H1 (cell line): ENCODE results near the gene TNRC6B. TPM values are rescaled to one million over a fixed set of nuclear protein-coding genes. Genes with fewer than 3 reads are reported as not detected.

Source experiments
- CTCF ChIA-PET: fragments of 300-600 bp; sonication (Branson Sonifier 250); formaldehyde crosslinking; loops from one replicate; lab custom pipeline; 2021; ENCODE audit not compliant: partially characterized antibody; lab: Charles Lee
- POLR2A ChIA-PET: fragments of 300-600 bp; sonication (Branson Sonifier 250); formaldehyde crosslinking; loops from one replicate; lab custom pipeline; 2021; ENCODE audit warnings: inconsistent platforms; ENCODE audit not compliant: partially characterized antibody; lab: Charles Lee
- DNase-seq, 2 experiments: peaks; one replicate each; pipeline versions ENCODE4 v3.0.0 to v3.0.0-alpha.2; 2010 to 2022; ENCODE audit warnings: low spot score in 2 of 2, low read depth in 1 of 2, mixed read lengths in 1 of 2
- FAIRE-seq: peaks from 2 replicates; lab custom pipeline; 2011; peaks lifted over from hg19 to GRCh38; lab: Jason Lieb, UNC
- H2AFZ ChIP-seq: 2 replicates; pipeline ENCODE4 v1.8.1; 2012; ENCODE audit warnings: low read length, inconsistent platforms
- H2AK5ac ChIP-seq: 2 replicates; pipeline ENCODE4 v1.6.1; 2013; ENCODE audit warnings: low read depth, low read length
- H2BK120ac ChIP-seq: replicated peaks from 2 replicates; pipeline ENCODE3; 2013; ENCODE audit warnings: low read depth, low read length, inconsistent platforms
- H2BK12ac ChIP-seq: 2 replicates; pipeline ENCODE4 v1.6.1; 2013; ENCODE audit warnings: low read depth, low read length
- H2BK15ac ChIP-seq: 2 replicates; pipeline ENCODE4 v1.6.1; 2013; ENCODE audit warnings: low read length
- H2BK20ac ChIP-seq: 2 replicates; pipeline ENCODE4 v1.6.1; 2013; ENCODE audit warnings: low read length
- H2BK5ac ChIP-seq: 2 replicates; pipeline ENCODE4 v1.6.1; 2013; ENCODE audit warnings: low read depth, low read length
- H3K14ac ChIP-seq: 2 replicates; pipeline ENCODE4 v1.6.1; 2013; ENCODE audit warnings: inconsistent platforms; ENCODE audit not compliant: insufficient read length
- H3K18ac ChIP-seq: 2 replicates; pipeline ENCODE4 v1.6.1; 2013; ENCODE audit warnings: low read length; ENCODE audit errors: extremely low read depth
- H3K23ac ChIP-seq: 2 replicates; pipeline ENCODE4 v1.6.1; 2013; ENCODE audit warnings: inconsistent platforms; ENCODE audit not compliant: insufficient read length
- H3K23me2 ChIP-seq: 2 replicates; pipeline ENCODE4 v1.6.1; 2013; ENCODE audit warnings: low read depth, low read length
- H3K27ac ChIP-seq: 2 replicates; pipeline ENCODE4 v1.6.1; 2011; ENCODE audit warnings: low read depth, low read length, inconsistent platforms
- H3K27me3 ChIP-seq, 4 experiments: replicated peaks in 1 of 4; 1 replicate in 1 of 4; 2 replicates in 3 of 4; pipeline versions ENCODE4 v1.6.1 to v1.8.1; 2011 to 2013; ENCODE audit warnings: low read length in 3 of 4, mild to moderate bottlenecking in 3 of 4, inconsistent platforms in 2 of 4, mixed read lengths in 2 of 4, moderate library complexity in 1 of 4; ENCODE audit not compliant: control insufficient read depth in 3 of 4, insufficient read depth in 3 of 4; ENCODE audit errors: extremely low read depth in 1 of 4
- H3K36me3 ChIP-seq, 4 experiments: 2 replicates each; pipeline versions ENCODE4 v1.6.1 to v1.8.1; 2011 to 2013; ENCODE audit warnings: mild to moderate bottlenecking in 4 of 4, low read length in 3 of 4, moderate library complexity in 2 of 4, control low read depth in 1 of 4, inconsistent platforms in 1 of 4; ENCODE audit not compliant: insufficient read depth in 4 of 4, control insufficient read depth in 2 of 4
- H3K4ac ChIP-seq: replicated peaks from 2 replicates; pipeline ENCODE3; 2013; ENCODE audit warnings: low read length, low read depth, mixed read lengths, inconsistent platforms; ENCODE audit not compliant: insufficient read length
- H3K4me1 ChIP-seq, 4 experiments: replicated peaks in 1 of 4; 1 replicate in 1 of 4; 2 replicates in 3 of 4; pipeline versions ENCODE4 v1.6.1 to v1.8.1; 2011 to 2013; ENCODE audit warnings: low read length in 3 of 4, inconsistent platforms in 2 of 4, mixed read lengths in 1 of 4; ENCODE audit not compliant: insufficient read depth in 4 of 4, control insufficient read depth in 3 of 4
- H3K4me2 ChIP-seq, 2 experiments: 2 replicates each; pipeline versions ENCODE4 v1.6.1 to v1.8.1; 2011 to 2013; ENCODE audit warnings: low read depth in 2 of 2, low read length in 2 of 2, control low read depth in 1 of 2, inconsistent platforms in 1 of 2, mild to moderate bottlenecking in 1 of 2; ENCODE audit not compliant: insufficient read depth in 1 of 2
- H3K4me3 ChIP-seq, 4 experiments: fragments of 200-600, 300-600 bp in 1 of 4; sonication (generic), shearing (Covaris generic), sonication (Bioruptor Twin) in 1 of 4; 2 replicates each; pipeline versions ENCODE4 v1.5.1 to v1.8.1; 2011 to 2016; ENCODE audit warnings: low read length in 4 of 4, low read depth in 3 of 4, control low read depth in 2 of 4, inconsistent platforms in 2 of 4, mild to moderate bottlenecking in 2 of 4, mixed read lengths in 1 of 4, moderate library complexity in 1 of 4; ENCODE audit not compliant: insufficient read depth in 2 of 4; ENCODE audit errors: extremely low read depth in 1 of 4
- H3K56ac ChIP-seq: replicated peaks from 2 replicates; pipeline ENCODE3; 2013; ENCODE audit warnings: low read depth, mild to moderate bottlenecking, mixed read lengths, low read length, inconsistent platforms; ENCODE audit not compliant: insufficient read length
- H3K79me1 ChIP-seq: 2 replicates; pipeline ENCODE4 v1.6.1; 2013; ENCODE audit warnings: low read depth, low read length, control low read depth
- H3K79me2 ChIP-seq, 2 experiments: 2 replicates each; pipeline versions ENCODE4 v1.6.1 to v1.8.1; 2012 to 2013; ENCODE audit warnings: low read length in 2 of 2, mild to moderate bottlenecking in 2 of 2, inconsistent platforms in 1 of 2; ENCODE audit not compliant: insufficient read depth in 2 of 2, control insufficient read depth in 1 of 2
- H3K9ac ChIP-seq, 4 experiments: replicated peaks in 1 of 4; 1 replicate in 1 of 4; 2 replicates in 3 of 4; pipeline versions ENCODE4 v1.6.1 to v1.8.1; 2011 to 2013; ENCODE audit warnings: low read depth in 3 of 4, low read length in 3 of 4, control low read depth in 2 of 4, mild to moderate bottlenecking in 2 of 4, moderate library complexity in 2 of 4, inconsistent platforms in 1 of 4; ENCODE audit errors: extremely low read depth in 1 of 4
- H3K9me3 ChIP-seq, 2 experiments: 2 replicates each; pipeline versions ENCODE4 v1.6.1 to v1.8.1; 2012 to 2013; ENCODE audit warnings: mild to moderate bottlenecking in 2 of 2, moderate library complexity in 2 of 2, control low read depth in 1 of 2, inconsistent platforms in 1 of 2, low read depth in 1 of 2, low read length in 1 of 2, mixed read lengths in 1 of 2; ENCODE audit not compliant: insufficient read depth in 2 of 2
- H4K20me1 ChIP-seq, 2 experiments: replicated peaks in 1 of 2; 2 replicates each; pipeline versions ENCODE3 to v1.8.1; 2011 to 2013; ENCODE audit warnings: inconsistent platforms in 2 of 2, low read length in 2 of 2, mild to moderate bottlenecking in 1 of 2; ENCODE audit not compliant: insufficient read depth in 2 of 2, control insufficient read depth in 1 of 2
- H4K5ac ChIP-seq: 2 replicates; pipeline ENCODE4 v1.6.1; 2013; ENCODE audit warnings: low read length, low read depth, mixed read lengths, inconsistent platforms; ENCODE audit not compliant: insufficient read length
- H4K8ac ChIP-seq: 2 replicates; pipeline ENCODE4 v1.8.0; 2013; ENCODE audit warnings: mild to moderate bottlenecking, moderate library complexity, low read length, inconsistent platforms; ENCODE audit not compliant: insufficient read depth; ENCODE audit errors: extremely low read depth
- H4K91ac ChIP-seq: replicated peaks from 2 replicates; pipeline ENCODE3; 2013; ENCODE audit warnings: low read length, mixed read lengths, inconsistent platforms; ENCODE audit not compliant: insufficient read length
- ASH2L ChIP-seq: fragments of 200-600, 300-600 bp; sonication (generic); IDR thresholded peaks from one replicate; pipeline ENCODE4 v1.7.1; 2017; ENCODE audit warnings: low read length
- ATF2 ChIP-seq: IDR thresholded peaks from 2 replicates; pipeline ENCODE4 v1.6.1; 2012; ENCODE audit warnings: low read length, inconsistent platforms
- ATF3 ChIP-seq: IDR thresholded peaks from 2 replicates; pipeline ENCODE4 v1.6.1; 2011; ENCODE audit warnings: low read depth, mild to moderate bottlenecking, low read length; ENCODE audit not compliant: insufficient read depth
- CHD2 ChIP-seq: IDR thresholded peaks from 2 replicates; pipeline ENCODE4 v1.6.1; 2012; ENCODE audit warnings: low read length, improper control_type of control experiment
- RAD21 ChIP-seq, 2 experiments: IDR thresholded peaks in 1 of 2; conservative IDR thresholded peaks in 1 of 2; 2 replicates each; pipeline ENCODE4 v1.6.1; 2011; ENCODE audit warnings: low read depth in 2 of 2, low read length in 2 of 2, improper control_type of control experiment in 1 of 2, inconsistent platforms in 1 of 2, mild to moderate bottlenecking in 1 of 2, moderate library complexity in 1 of 2
- SIX5 ChIP-seq: IDR thresholded peaks from 2 replicates; pipeline ENCODE4 v1.6.1; 2011; ENCODE audit warnings: mild to moderate bottlenecking, low read depth, low read length
- SP4 ChIP-seq: IDR thresholded peaks from 2 replicates; pipeline ENCODE4 v1.6.1; 2012; ENCODE audit warnings: low read length, inconsistent platforms
- TEAD4 ChIP-seq: IDR thresholded peaks from 2 replicates; pipeline ENCODE4 v1.6.1; 2012; ENCODE audit warnings: low read depth, low read length, inconsistent platforms, mixed read lengths
- USF2 ChIP-seq: IDR thresholded peaks from 2 replicates; pipeline ENCODE4 v1.6.1; 2011; ENCODE audit warnings: low read length, improper control_type of control experiment
- WGBS, 2 experiments: shearing (Covaris generic) in 1 of 2; methylation state at CpG; one replicate each; pipeline versions ENCODE4 v1.1.6 to v1.1.7; 2013 to 2015; ENCODE audit warnings: low lambda C conversion rate in 2 of 2, mixed read lengths in 2 of 2, inconsistent platforms in 1 of 2, low coverage in 1 of 2, missing lambda C conversion rate in 1 of 2; ENCODE audit not compliant: insufficient replicate concordance in 2 of 2, insufficient coverage in 1 of 2, insufficient read length in 1 of 2; ENCODE audit errors: extremely low coverage in 1 of 2, missing lambda C conversion rate in 1 of 2; 5-methylcytosine and 5-hydroxymethylcytosine counted together
- polyA plus RNA-seq, 7 experiments: library from polyadenylated mRNA; depleted of rRNA in 3 of 7; stranded (reverse) in 5 of 7; unstranded in 2 of 7; fragments of >200 nt in 5 of 7; fragments of 200-250 nt in 2 of 7; gene quantifications; 1 replicate in 5 of 7; 2 replicates in 1 of 7; 4 replicates in 1 of 7; pipeline versions ENCODE4 v1.2.1 to v1.2.3, GENCODE V29; 2011 to 2013; ENCODE audit warnings: missing spikeins in 2 of 7, mixed read lengths in 2 of 7
- total RNA-seq: library from RNA; stranded (reverse); fragmentation: NEBNext Ultra II Directional; extraction: Animal tissue kit (Norgen Biotek cat#: 25700); gene quantifications from 2 replicates; pipeline ENCODE4 v1.2.1, GENCODE V29; 2021

Gene TNRC6B
- total and polyA plus RNA-seq, 2 of the 8 experiments (the other 6 are each of a cell fraction or from before 2014, with no cell fraction given) = 12.5 to 48.9 TPM

- Histone ChIP-seq H3K79me1 (no peaks in the 10 kb centered on the region), H2AK5ac (no peak overlapping the region), H3K18ac (no peak overlapping the region), H2BK20ac (no peak overlapping the region), H4K5ac (no peak overlapping the region), H3K27me3 (no peaks in the 10 kb centered on the region), H3K56ac (no peak overlapping the region), H3K23ac (no peak overlapping the region), H3K9me3 (no peaks in the 10 kb centered on the region), H2BK5ac (no peak overlapping the region), H3K4me3 (no peak overlapping the region), H3K23me2 (no peaks in the 10 kb centered on the region), H3K36me3 (peaks cover 2 to 44% (median 17%) of the 10 kb centered on the region in 4 experiments; a peak in 5 of 8 replicates), H2AFZ (no peak overlapping the region), H3K14ac (no peak overlapping the region), H3K4me1 (no peaks in the 10 kb centered on the region), H3K4me2 (no peak overlapping the region), H4K8ac (no peak overlapping the region), H3K9ac (no peak overlapping the region), H2BK120ac (no peak overlapping the region), H2BK15ac (no peak overlapping the region), H2BK12ac (no peak overlapping the region), H4K20me1 (peaks cover 3 to 7% of the 10 kb centered on the region in 2 experiments), H4K91ac (no peak overlapping the region), H3K4ac (no peak overlapping the region), H3K79me2 (peaks cover 0 to 5% of the 10 kb centered on the region in 2 experiments; a peak in 2 of 4 replicates), H3K27ac (no peak overlapping the region)
- ChIA-PET CTCF (interaction anchor here (1.4 kb wide), 1 partner anchor 12 kb away, joined by 4 read pairs; no protein-coding TSS in a partner anchor), POLR2A (interaction anchor here (1.4 kb wide), 1 partner anchor 94 kb away, joined by 3 read pairs; the partner anchor contains the start of gene TNRC6B)
- 93% methylated on average over 5 of the region's 5 CpGs; no CpG with 5 or more reads in 1 of the 2 experiments for WGBS, 2 experiments
- FAIRE-seq (no peak), DNase-seq (no peak)
- no peak for TF ChIP-seq USF2
- no peak for TF ChIP-seq CHD2
- no peak for TF ChIP-seq RAD21 (IDR thresholded peaks at IDR 0.05 in 1 of 2, conservative IDR thresholded peaks at IDR 0.05 in 1 of 2; ENCODE audit: low read depth in 2 of 2, low read length in 2 of 2)
- no peak for TF ChIP-seq SP4
- no peak for TF ChIP-seq SIX5
- no peak for TF ChIP-seq ATF2
- TF ChIP-seq TEAD4 = no peak
- no peak for TF ChIP-seq ATF3
- no peak for TF ChIP-seq ASH2L
Measured at GRCh38 chr22:40270748-40271373, 93.1 kb downstream of the TNRC6B start.
